HG03025 (cell line): ENCODE measurements around the gene RNF19B.
"Not testable (repeated sequence)": the region's sequence is repeated elsewhere in the genome, so short reads cannot be mapped to it uniquely, and the experiment has no call there.

Experiments
- ATAC-seq: cut with Tn5 transposase; IDR thresholded peaks from one replicate; pipeline ENCODE4 v1.9.1; 2021; ENCODE audit warnings: mild to moderate bottlenecking, moderate library complexity; ENCODE audit not compliant: unreplicated experiment, low FRiP score

Gene RNF19B

GRCh38 chr1:32964461-32965250, at the start of gene RNF19B:
RNF19B (minus strand) TSS chr1:32964809; CDS start chr1:32964685, 124 bp downstream.
- peak; percentile 62 for ATAC-seq

GRCh38 chr1:33013791-33014190, 49.2 kb upstream of the RNF19B start:
- ATAC-seq = no peak

GRCh38 chr1:33012165-33012564, 47.6 kb upstream of the RNF19B start:
- no peak for ATAC-seq

GRCh38 chr1:33010932-33011731, 46.5 kb upstream of the RNF19B start:
- no peak for ATAC-seq

GRCh38 chr1:33009561-33009960, 45.0 kb upstream of the RNF19B start:
- no peak for ATAC-seq

GRCh38 chr1:33008051-33008914, 43.7 kb upstream of the RNF19B start:
- ATAC-seq = no peak

GRCh38 chr1:33007190-33008050, 42.8 kb upstream of the RNF19B start:
- no peak for ATAC-seq

GRCh38 chr1:33005838-33006421, 41.3 kb upstream of the RNF19B start:
- no peak for ATAC-seq

- no peak for ATAC-seq
These were observed 40.7 kb upstream of the RNF19B start for GRCh38 chr1:33005117-33005837.

- ATAC-seq = no peak
These were observed 40.0 kb upstream of the RNF19B start for GRCh38 chr1:33004613-33005012.

GRCh38 chr1:33003657-33004056, 39.0 kb upstream of the RNF19B start:
- ATAC-seq = no peak

GRCh38 chr1:33002006-33002405, 37.4 kb upstream of the RNF19B start:
- no peak for ATAC-seq

- no peak for ATAC-seq
These were observed 36.7 kb upstream of the RNF19B start for GRCh38 chr1:33001282-33001681.

GRCh38 chr1:33000427-33001026, 35.9 kb upstream of the RNF19B start:
- no peak for ATAC-seq

- ATAC-seq = no peak
These were observed 34.4 kb upstream of the RNF19B start for GRCh38 chr1:32998997-32999396.

- ATAC-seq = no peak
These were observed 33.5 kb upstream of the RNF19B start for GRCh38 chr1:32998064-32998463.

- ATAC-seq = no peak
These were observed 32.8 kb upstream of the RNF19B start for GRCh38 chr1:32997381-32997891.

- not testable (repeated sequence) for ATAC-seq
These were observed 28.7 kb upstream of the RNF19B start for GRCh38 chr1:32993324-32993636.
